ENCODE data around the gene DOLPP1.

The DOLPP1 gene

GRCh38 chr9:129137292-129138143 lies 56.6 kb downstream of the DOLPP1 start:
- peak overlapping the region; percentile 49 for H2BK120ac ChIP-seq (ENCODE audit: insufficient read depth, low read length, poor library complexity)
- peaks cover 19% of the 10 kb centered on the region for H3K79me2 ChIP-seq (ENCODE audit: control insufficient read depth, insufficient read depth, low read length, poor library complexity)
- no peaks in the 10 kb centered on the region for H3K9me3 ChIP-seq (ENCODE audit: insufficient read depth, low read depth, low read length)
- H3K79me1 ChIP-seq (ENCODE audit: low read length), result peaks cover 37% of the 10 kb centered on the region
- H3K4me2 ChIP-seq (ENCODE audit: low read length), result no peak overlapping the region
- peak overlapping the region; percentile 94 for H4K91ac ChIP-seq (ENCODE audit: low read depth, low read length)
- no CpG with 5 or more reads among the region's 19 CpGs for WGBS (ENCODE audit: extremely low coverage, insufficient coverage, insufficient read length)
- no peak overlapping the region for H3K9ac ChIP-seq (ENCODE audit: low read length)
- H3K27me3 ChIP-seq (ENCODE audit: insufficient read depth, low read length), result no peaks in the 10 kb centered on the region
- no peak overlapping the region for H4K12ac ChIP-seq (ENCODE audit: low read depth, low read length)
- H2BK5ac ChIP-seq (ENCODE audit: low read depth, low read length, poor library complexity), result no peak overlapping the region
- no peak overlapping the region for H3K23ac ChIP-seq (ENCODE audit: low read length)
- H3K27ac ChIP-seq (ENCODE audit: low read depth, low read length), result no peak overlapping the region
- H3K36me3 ChIP-seq (ENCODE audit: control insufficient read depth in 1 of 2, insufficient read depth in 2 of 2, low read length in 2 of 2), result peaks cover 26 to 33% of the 10 kb centered on the region in 2 experiments
- no peak for DNase-seq
- H3K18ac ChIP-seq (ENCODE audit: low read length), result peak overlapping the region; percentile 33
- H2AFZ ChIP-seq (ENCODE audit: insufficient read depth, low read length, poor library complexity), result no peak overlapping the region
- peaks cover 35 to 46% of the 10 kb centered on the region in 2 experiments for H3K4me1 ChIP-seq (ENCODE audit: control insufficient read depth in 1 of 2, insufficient read depth in 2 of 2, low read length in 2 of 2)
- H3K4me3 ChIP-seq (ENCODE audit: low read depth, low read length), result no peak overlapping the region
- no peak overlapping the region for H3K14ac ChIP-seq (ENCODE audit: low read length)
- H4K8ac ChIP-seq (ENCODE audit: low read depth, low read length), result peak overlapping the region; percentile 13
- peak overlapping the region; percentile 46 for H2BK12ac ChIP-seq (ENCODE audit: low read length)
- no peak overlapping the region for H3K4ac ChIP-seq (ENCODE audit: low read depth, low read length)
- H2AK5ac ChIP-seq (ENCODE audit: low read length), result peak overlapping the region; percentile 71

GRCh38 chr9:129138144-129138462 lies 57.2 kb downstream of the DOLPP1 start:
- Histone ChIP-seq H3K4me2 (ENCODE audit: low read length) (no peak overlapping the region), H3K14ac (ENCODE audit: low read length) (no peak overlapping the region), H3K4ac (ENCODE audit: low read depth, low read length) (no peak overlapping the region), H4K12ac (ENCODE audit: low read depth, low read length) (no peak overlapping the region), H3K23ac (ENCODE audit: low read length) (no peak overlapping the region), H4K8ac (ENCODE audit: low read depth, low read length) (no peak overlapping the region), H3K27me3 (ENCODE audit: insufficient read depth, low read length) (no peaks in the 10 kb centered on the region), H2BK120ac (ENCODE audit: insufficient read depth, low read length, poor library complexity) (no peak overlapping the region), H2BK5ac (ENCODE audit: low read depth, low read length, poor library complexity) (no peak overlapping the region), H3K27ac (ENCODE audit: low read depth, low read length) (peak overlapping the region; percentile 60), H4K91ac (ENCODE audit: low read depth, low read length) (peak overlapping the region; percentile 94), H3K4me1 (ENCODE audit: control insufficient read depth in 1 of 2, insufficient read depth in 2 of 2, low read length in 2 of 2) (peaks cover 36 to 45% of the 10 kb centered on the region in 2 experiments), H3K79me1 (ENCODE audit: low read length) (peaks cover 37% of the 10 kb centered on the region), H3K9ac (ENCODE audit: low read length) (no peak overlapping the region), H2BK12ac (ENCODE audit: low read length) (peak overlapping the region; percentile 98), H3K9me3 (ENCODE audit: insufficient read depth, low read depth, low read length) (no peaks in the 10 kb centered on the region), H2AFZ (ENCODE audit: insufficient read depth, low read length, poor library complexity) (no peak overlapping the region), H3K79me2 (ENCODE audit: control insufficient read depth, insufficient read depth, low read length, poor library complexity) (peaks cover 21% of the 10 kb centered on the region), H3K18ac (ENCODE audit: low read length) (peak overlapping the region; percentile 33), H3K4me3 (ENCODE audit: low read depth, low read length) (no peak overlapping the region), H2AK5ac (ENCODE audit: low read length) (peak overlapping the region; percentile 82), H3K36me3 (ENCODE audit: control insufficient read depth in 1 of 2, insufficient read depth in 2 of 2, low read length in 2 of 2) (peaks cover 29 to 36% of the 10 kb centered on the region in 2 experiments)
- no CpG with 5 or more reads among the region's 9 CpGs for WGBS (ENCODE audit: extremely low coverage, insufficient coverage, insufficient read length)
- DNase-seq, result no peak

GRCh38 chr9:129138476-129139232 lies 57.7 kb downstream of the DOLPP1 start:
- H3K14ac ChIP-seq (ENCODE audit: low read length), result peak overlapping the region; percentile 86
- H2BK120ac ChIP-seq (ENCODE audit: insufficient read depth, low read length, poor library complexity), result peak overlapping the region; percentile 79
- peaks cover 24% of the 10 kb centered on the region for H3K79me2 ChIP-seq (ENCODE audit: control insufficient read depth, insufficient read depth, low read length, poor library complexity)
- H3K27ac ChIP-seq (ENCODE audit: low read depth, low read length), result peak overlapping the region; percentile 60
- no peak overlapping the region for H3K23ac ChIP-seq (ENCODE audit: low read length)
- peak overlapping the region; percentile 91 for H2BK5ac ChIP-seq (ENCODE audit: low read depth, low read length, poor library complexity)
- H3K18ac ChIP-seq (ENCODE audit: low read length), result peak overlapping the region; percentile 71
- whole genome bisulfite sequencing (ENCODE audit: extremely low coverage, insufficient coverage, insufficient read length), result no CpG with 5 or more reads among the region's 21 CpGs
- H3K36me3 ChIP-seq (ENCODE audit: control insufficient read depth in 1 of 2, insufficient read depth in 2 of 2, low read length in 2 of 2), result peaks cover 30 to 40% of the 10 kb centered on the region in 2 experiments
- H4K8ac ChIP-seq (ENCODE audit: low read depth, low read length), result peak overlapping the region; percentile 70
- peak overlapping the region; percentile 31 for H4K12ac ChIP-seq (ENCODE audit: low read depth, low read length)
- peak overlapping the region; percentile 17 for H3K9ac ChIP-seq (ENCODE audit: low read length)
- H3K4me3 ChIP-seq (ENCODE audit: low read depth, low read length), result no peak overlapping the region
- no peaks in the 10 kb centered on the region for H3K27me3 ChIP-seq (ENCODE audit: insufficient read depth, low read length)
- H3K4ac ChIP-seq (ENCODE audit: low read depth, low read length), result peak overlapping the region; percentile 85
- H3K4me1 ChIP-seq (ENCODE audit: control insufficient read depth in 1 of 2, insufficient read depth in 2 of 2, low read length in 2 of 2), result peaks cover 38 to 44% of the 10 kb centered on the region in 2 experiments
- peak in 1 of 2 donors; percentile 25 for DNase-seq
- H4K91ac ChIP-seq (ENCODE audit: low read depth, low read length), result peak overlapping the region; percentile 94
- H2AFZ ChIP-seq (ENCODE audit: insufficient read depth, low read length, poor library complexity), result no peak overlapping the region
- H3K79me1 ChIP-seq (ENCODE audit: low read length), result peaks cover 38% of the 10 kb centered on the region
- H2AK5ac ChIP-seq (ENCODE audit: low read length), result peak overlapping the region; percentile 99
- H3K4me2 ChIP-seq (ENCODE audit: low read length), result no peak overlapping the region
- H3K9me3 ChIP-seq (ENCODE audit: insufficient read depth, low read depth, low read length), result no peaks in the 10 kb centered on the region
- H2BK12ac ChIP-seq (ENCODE audit: low read length), result peak overlapping the region; percentile 98

GRCh38 chr9:129139233-129139992 lies 58.5 kb downstream of the DOLPP1 start:
- H3K9ac ChIP-seq (ENCODE audit: low read length), result peak overlapping the region; percentile 72
- H3K4me1 ChIP-seq (ENCODE audit: control insufficient read depth in 1 of 2, insufficient read depth in 2 of 2, low read length in 2 of 2), result peaks cover 43 to 48% of the 10 kb centered on the region in 2 experiments
- no peak overlapping the region for H3K4me3 ChIP-seq (ENCODE audit: low read depth, low read length)

More at GRCh38 chr9:129139233-129139992, 58.5 kb downstream of the DOLPP1 start:
- Histone ChIP-seq H4K12ac (ENCODE audit: low read depth, low read length) (peak overlapping the region; percentile 98), H4K8ac (ENCODE audit: low read depth, low read length) (peak overlapping the region; percentile 100), H2BK5ac (ENCODE audit: low read depth, low read length, poor library complexity) (peak overlapping the region; percentile 100), H2BK120ac (ENCODE audit: insufficient read depth, low read length, poor library complexity) (peak overlapping the region; percentile 100), H2AFZ (ENCODE audit: insufficient read depth, low read length, poor library complexity) (peak overlapping the region; percentile 97), H2BK12ac (ENCODE audit: low read length) (peak overlapping the region; percentile 100), H3K23ac (ENCODE audit: low read length) (no peak overlapping the region), H3K18ac (ENCODE audit: low read length) (peak overlapping the region; percentile 100), H3K4me2 (ENCODE audit: low read length) (peak overlapping the region; percentile 49), H2AK5ac (ENCODE audit: low read length) (peak overlapping the region; percentile 100), H3K27me3 (ENCODE audit: insufficient read depth, low read length) (no peaks in the 10 kb centered on the region), H3K14ac (ENCODE audit: low read length) (peak overlapping the region; percentile 100), H3K4ac (ENCODE audit: low read depth, low read length) (peak overlapping the region; percentile 98), H3K9me3 (ENCODE audit: insufficient read depth, low read depth, low read length) (no peaks in the 10 kb centered on the region), H3K36me3 (ENCODE audit: control insufficient read depth in 1 of 2, insufficient read depth in 2 of 2, low read length in 2 of 2) (peaks cover 36 to 44% of the 10 kb centered on the region in 2 experiments), H3K27ac (ENCODE audit: low read depth, low read length) (peak overlapping the region; percentile 98), H3K79me1 (ENCODE audit: low read length) (peaks cover 44% of the 10 kb centered on the region), H4K91ac (ENCODE audit: low read depth, low read length) (peak overlapping the region; percentile 100), H3K79me2 (ENCODE audit: control insufficient read depth, insufficient read depth, low read length, poor library complexity) (peaks cover 24% of the 10 kb centered on the region)
- no CpG with 5 or more reads among the region's 13 CpGs for WGBS (ENCODE audit: extremely low coverage, insufficient coverage, insufficient read length)
- peak; percentile 81 to 93 for DNase-seq
